DND-41 (cell line): ENCODE measurements around the gene ZNF813.

Experiments
- EZH2 ChIP-seq: IDR thresholded peaks from 3 replicates; pipeline ENCODE4 v1.6.1; 2012; ENCODE audit warnings: borderline replicate concordance, low read depth, mild to moderate bottlenecking, moderate library complexity, low read length, inconsistent platforms; ENCODE audit not compliant: severe bottlenecking
- TF ChIP-seq, protein P1 (sequence below): IDR thresholded peaks from 2 replicates; pipeline ENCODE4 v1.5.1; 2012; ENCODE audit warnings: borderline replicate concordance, low read length, moderate library complexity, mild to moderate bottlenecking; ENCODE audit not compliant: poor library complexity, severe bottlenecking; ENCODE audit errors: extremely low read depth

DNA sequence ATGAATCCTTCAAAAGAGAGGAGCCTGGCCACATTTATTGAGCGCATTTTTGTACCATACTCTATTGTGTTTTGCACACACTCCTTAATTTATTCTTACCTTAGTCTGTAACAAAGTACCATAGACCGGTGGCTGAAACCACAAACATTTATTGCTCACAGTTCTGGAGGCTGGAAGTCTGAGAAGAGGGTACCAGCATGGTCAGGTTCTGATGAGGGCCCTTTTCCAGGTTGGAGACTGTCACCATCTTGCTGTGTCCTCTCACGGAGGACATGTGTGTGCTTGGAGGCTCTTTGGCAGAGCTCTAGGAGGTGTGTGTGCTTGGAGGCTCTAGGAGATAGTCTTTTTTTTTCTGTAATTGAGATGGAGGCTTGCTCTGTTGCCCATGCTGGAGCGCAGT is 72.6 kb downstream of the ZNF813 start:
- no peak for TF ChIP-seq EZH2
- TF ChIP-seq, protein P1, sequence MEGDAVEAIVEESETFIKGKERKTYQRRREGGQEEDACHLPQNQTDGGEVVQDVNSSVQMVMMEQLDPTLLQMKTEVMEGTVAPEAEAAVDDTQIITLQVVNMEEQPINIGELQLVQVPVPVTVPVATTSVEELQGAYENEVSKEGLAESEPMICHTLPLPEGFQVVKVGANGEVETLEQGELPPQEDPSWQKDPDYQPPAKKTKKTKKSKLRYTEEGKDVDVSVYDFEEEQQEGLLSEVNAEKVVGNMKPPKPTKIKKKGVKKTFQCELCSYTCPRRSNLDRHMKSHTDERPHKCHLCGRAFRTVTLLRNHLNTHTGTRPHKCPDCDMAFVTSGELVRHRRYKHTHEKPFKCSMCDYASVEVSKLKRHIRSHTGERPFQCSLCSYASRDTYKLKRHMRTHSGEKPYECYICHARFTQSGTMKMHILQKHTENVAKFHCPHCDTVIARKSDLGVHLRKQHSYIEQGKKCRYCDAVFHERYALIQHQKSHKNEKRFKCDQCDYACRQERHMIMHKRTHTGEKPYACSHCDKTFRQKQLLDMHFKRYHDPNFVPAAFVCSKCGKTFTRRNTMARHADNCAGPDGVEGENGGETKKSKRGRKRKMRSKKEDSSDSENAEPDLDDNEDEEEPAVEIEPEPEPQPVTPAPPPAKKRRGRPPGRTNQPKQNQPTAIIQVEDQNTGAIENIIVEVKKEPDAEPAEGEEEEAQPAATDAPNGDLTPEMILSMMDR, result no peak
